GM23248 (cell line): ENCODE measurements around the gene SCTR.

Experiments
- EZH2 ChIP-seq: fragments of 200-600 bp; sonication (generic); IDR thresholded peaks from 2 replicates; pipeline ENCODE4 v1.6.1; 2018; ENCODE audit warnings: antibody characterized with exemption, mild to moderate bottlenecking; ENCODE audit not compliant: insufficient read depth, poor library complexity, severe bottlenecking
- EZH2phosphoT487 ChIP-seq: fragments of 200-600 bp; sonication (generic); IDR thresholded peaks from 2 replicates; pipeline ENCODE4 v1.6.1; 2018; ENCODE audit warnings: antibody characterized with exemption, moderate library complexity, mild to moderate bottlenecking, low read depth; ENCODE audit not compliant: insufficient read depth

- TF ChIP-seq EZH2, result no peak
- TF ChIP-seq EZH2phosphoT487, result no peak
These were observed 26.6 kb upstream of the SCTR start for GRCh38 chr2:119550856-119551255.
